Endothelial cell of umbilical vein (primary cell): ENCODE results near the gene PM20D2. TPM values are rescaled to one million over a fixed set of nuclear protein-coding genes. Genes with fewer than 3 reads are reported as not detected.

Experiments used
- BruUV-seq: library from RNA; stranded (reverse); fragments of 400-500 nt; replicated peaks from 2 replicates; lab custom pipeline; 2021; lab: Mats Ljungman, UMichigan
- CTCF ChIA-PET: fragments of 300-600, 350-600 bp; sonication (Branson Sonifier 250); formaldehyde crosslinking; loops from one replicate; lab custom pipeline; 2021; ENCODE audit warnings: antibody characterized with exemption, inconsistent platforms; lab: Charles Lee
- POLR2A ChIA-PET: fragments of 300-600, 350-600 bp; sonication (Branson Sonifier 250); formaldehyde crosslinking; loops from one replicate; lab custom pipeline; 2021; ENCODE audit warnings: antibody characterized with exemption, inconsistent platforms; lab: Charles Lee
- DNase-seq: peaks from one replicate; pipeline ENCODE4 v3.0.0-alpha.2; 2011; ENCODE audit warnings: low read depth, low spot score
- FAIRE-seq: peaks from 2 replicates; lab custom pipeline; 2011; peaks lifted over from hg19 to GRCh38; lab: Jason Lieb, UNC
- H2AFZ ChIP-seq: 2 replicates; pipeline ENCODE4 v1.6.0; 2012; ENCODE audit warnings: low read depth, low read length, control low read depth, inconsistent platforms
- H3K27ac ChIP-seq: 2 replicates; pipeline ENCODE4 v1.5.1; 2011; ENCODE audit warnings: low read depth, mild to moderate bottlenecking, control low read depth, low read length, moderate library complexity; ENCODE audit not compliant: insufficient read depth
- H3K27me3 ChIP-seq, 2 experiments: 2 replicates each; pipeline versions ENCODE4 v1.6.0 to v1.6.1; 2011; ENCODE audit warnings: low read length in 2 of 2, mixed read lengths in 1 of 2; ENCODE audit not compliant: control insufficient read depth in 2 of 2, insufficient read depth in 2 of 2
- H3K36me3 ChIP-seq, 2 experiments: 2 replicates in 1 of 2; 3 replicates in 1 of 2; pipeline ENCODE4 v1.5.1; 2011; ENCODE audit warnings: low read length in 2 of 2, mild to moderate bottlenecking in 1 of 2, moderate library complexity in 1 of 2; ENCODE audit not compliant: control insufficient read depth in 2 of 2, insufficient read depth in 2 of 2; ENCODE audit errors: extremely low read depth in 1 of 2
- H3K4me1 ChIP-seq: 3 replicates; pipeline ENCODE4 v1.5.1; 2011; ENCODE audit warnings: mild to moderate bottlenecking, low read length; ENCODE audit not compliant: control insufficient read depth, insufficient read depth; ENCODE audit errors: extremely low read depth
- H3K4me2 ChIP-seq: 2 replicates; pipeline ENCODE4 v1.6.1; 2011; ENCODE audit warnings: low read length, control low read depth, mixed read lengths; ENCODE audit not compliant: insufficient read depth
- H3K4me3 ChIP-seq, 3 experiments: fragments of 200-600 bp in 1 of 3; sonication (generic), shearing (Covaris generic) in 1 of 3; replicated peaks in 1 of 3; 2 replicates each; pipeline ENCODE4 v1.5.1; 2011 to 2016; ENCODE audit warnings: control low read depth in 3 of 3, low read length in 3 of 3, mild to moderate bottlenecking in 2 of 3, inconsistent platforms in 1 of 3, low read depth in 1 of 3, moderate library complexity in 1 of 3; ENCODE audit not compliant: insufficient read depth in 1 of 3
- H3K79me2 ChIP-seq: 2 replicates; pipeline ENCODE4 v1.6.0; 2012; ENCODE audit warnings: low read length, inconsistent platforms; ENCODE audit not compliant: control insufficient read depth, insufficient read depth
- H3K9ac ChIP-seq: replicated peaks from 2 replicates; pipeline ENCODE3; 2011; ENCODE audit warnings: low read length, control low read depth; ENCODE audit not compliant: insufficient read depth; ENCODE audit errors: extremely low read depth
- H3K9me1 ChIP-seq: replicated peaks from 3 replicates; pipeline ENCODE4 v1.6.0; 2011; ENCODE audit warnings: mild to moderate bottlenecking, low read length; ENCODE audit not compliant: control insufficient read depth, insufficient read depth; ENCODE audit errors: extremely low read depth
- H3K9me3 ChIP-seq: replicated peaks from 2 replicates; pipeline ENCODE4 v1.5.1; 2012; ENCODE audit warnings: low read length, inconsistent platforms; ENCODE audit not compliant: control insufficient read depth, insufficient read depth
- H4K20me1 ChIP-seq: replicated peaks from 2 replicates; pipeline ENCODE3; 2011; ENCODE audit warnings: mild to moderate bottlenecking, low read length; ENCODE audit not compliant: control insufficient read depth, insufficient read depth; ENCODE audit errors: extremely low read depth
- EZH2 ChIP-seq: IDR thresholded peaks from 2 replicates; pipeline ENCODE4 v1.6.1; 2012; ENCODE audit warnings: borderline replicate concordance, low read depth, mild to moderate bottlenecking, moderate library complexity, low read length, inconsistent platforms; ENCODE audit not compliant: severe bottlenecking
- FOS ChIP-seq: IDR thresholded peaks from 2 replicates; pipeline ENCODE4 v1.6.1; 2011; ENCODE audit warnings: mild to moderate bottlenecking, low read length, moderate library complexity, borderline replicate concordance; ENCODE audit not compliant: insufficient read depth
- GATA2 ChIP-seq: IDR thresholded peaks from 2 replicates; pipeline ENCODE4 v1.7.0; 2011; ENCODE audit warnings: low read depth, mild to moderate bottlenecking, moderate library complexity, mixed read lengths, low read length; ENCODE audit not compliant: insufficient read length, insufficient read depth
- JUN ChIP-seq: IDR thresholded peaks from 2 replicates; pipeline ENCODE4 v1.6.1; 2011; ENCODE audit warnings: borderline replicate concordance, low read depth; ENCODE audit not compliant: insufficient read length, insufficient read depth
- MYC ChIP-seq: IDR thresholded peaks from one replicate; pipeline ENCODE4 v1.6.1; 2011; ENCODE audit warnings: mild to moderate bottlenecking, low read depth, low read length
- POLR2A ChIP-seq: IDR thresholded peaks from 2 replicates; pipeline ENCODE4 v1.6.1; 2012; ENCODE audit warnings: low read depth, mild to moderate bottlenecking, control low read depth, low read length
- POLR2AphosphoS5 ChIP-seq: IDR thresholded peaks from 2 replicates; pipeline ENCODE4 v1.6.1; 2012; ENCODE audit warnings: low read depth, mild to moderate bottlenecking, control low read depth, low read length, moderate library complexity; ENCODE audit not compliant: insufficient read depth
- dilution Hi-C: fragments of 300-500 bp; cut with MboI; formaldehyde crosslinking; loops from one replicate; pipeline ENCODE4 v1.15.0; 2019; ENCODE audit warnings: low sequenced_read_pairs; ENCODE audit not compliant: extremely low pct_ligation_motif_present
- intact Hi-C: fragments of 100-400 bp; cut with micrococcal nuclease; formaldehyde crosslinking; loops from one replicate; pipeline ENCODE4 v1.10.0; 2022
- polyA plus RNA-seq, 4 experiments: library from polyadenylated mRNA; depleted of rRNA in 3 of 4; stranded (reverse) in 3 of 4; unstranded in 1 of 4; fragments of >200 nt; gene quantifications; 2 replicates each; pipeline versions ENCODE4 v1.2.1 to v1.2.3, GENCODE V29; 2011 to 2012; ENCODE audit warnings: missing spikeins in 1 of 4
- total RNA-seq: library from RNA; stranded (reverse); gene quantifications from 2 replicates; pipeline ENCODE4 v1.2.3, GENCODE V29; 2021
- TF ChIP-seq, protein P1 (sequence below): IDR thresholded peaks from 2 replicates; pipeline ENCODE4 v1.6.1; 2011; ENCODE audit not compliant: insufficient read depth, insufficient read length
- TF ChIP-seq, protein P2 (sequence below), 2 donors: IDR thresholded peaks; 1 replicate in 1 of 2; 2 replicates in 1 of 2; pipeline ENCODE4 v1.5.1; 2011; ENCODE audit warnings: low read length in 2 of 2, mild to moderate bottlenecking in 2 of 2, moderate library complexity in 2 of 2, control low read depth in 1 of 2, inconsistent platforms in 1 of 2, low read depth in 1 of 2; ENCODE audit not compliant: insufficient read depth in 1 of 2; ENCODE audit errors: extremely low read depth in 1 of 2

Gene PM20D2
- total and polyA plus RNA-seq, 2 donors (not counting 3 experiments of a cell fraction or from before 2014, with no cell fraction given), result 3.0 to 10.9 TPM

DNA sequence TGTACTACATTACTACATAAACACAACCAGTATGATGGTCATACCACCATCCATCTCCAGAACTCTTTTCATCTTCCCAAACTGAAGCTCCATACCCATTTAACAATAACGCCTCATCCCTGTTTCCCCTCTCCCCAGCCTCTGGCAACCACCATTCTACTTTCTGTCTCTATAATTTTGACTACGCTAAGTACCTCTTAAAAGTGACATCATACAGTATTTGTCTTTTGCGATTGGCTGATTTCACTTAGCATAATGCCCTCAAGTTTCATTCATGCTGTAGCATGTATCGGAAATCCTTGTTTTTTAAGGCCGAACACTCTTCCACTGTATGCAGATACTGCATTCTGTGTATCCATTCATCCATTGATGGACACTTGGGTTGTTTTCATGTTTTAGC lies 41.6 kb downstream of the PM20D2 start:
- Histone ChIP-seq H3K9ac (no peak overlapping the region), H2AFZ (no peak overlapping the region), H4K20me1 (no peaks in the 10 kb centered on the region), H3K27me3 (peaks cover 0 to 2% of the 10 kb centered on the region in 2 experiments), H3K4me3 (no peak overlapping the region), H3K9me3 (no peaks in the 10 kb centered on the region), H3K79me2 (no peaks in the 10 kb centered on the region), H3K4me1 (no peaks in the 10 kb centered on the region), H3K27ac (no peak overlapping the region), H3K4me2 (no peak overlapping the region), H3K9me1 (no peaks in the 10 kb centered on the region), H3K36me3 (no peaks in the 10 kb centered on the region)
- BruUV-seq, result no TSS peak
- CTCF ChIA-PET, result no interaction called here
- no peak for TF ChIP-seq JUN
- TF ChIP-seq, protein P1, sequence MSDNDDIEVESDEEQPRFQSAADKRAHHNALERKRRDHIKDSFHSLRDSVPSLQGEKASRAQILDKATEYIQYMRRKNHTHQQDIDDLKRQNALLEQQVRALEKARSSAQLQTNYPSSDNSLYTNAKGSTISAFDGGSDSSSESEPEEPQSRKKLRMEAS, result no peak
- no peak for TF ChIP-seq MYC
- no peak for TF ChIP-seq POLR2AphosphoS5
- TF ChIP-seq EZH2, result no peak
- TF ChIP-seq POLR2A, result no peak
- no peak for TF ChIP-seq GATA2
- TF ChIP-seq, protein P2, sequence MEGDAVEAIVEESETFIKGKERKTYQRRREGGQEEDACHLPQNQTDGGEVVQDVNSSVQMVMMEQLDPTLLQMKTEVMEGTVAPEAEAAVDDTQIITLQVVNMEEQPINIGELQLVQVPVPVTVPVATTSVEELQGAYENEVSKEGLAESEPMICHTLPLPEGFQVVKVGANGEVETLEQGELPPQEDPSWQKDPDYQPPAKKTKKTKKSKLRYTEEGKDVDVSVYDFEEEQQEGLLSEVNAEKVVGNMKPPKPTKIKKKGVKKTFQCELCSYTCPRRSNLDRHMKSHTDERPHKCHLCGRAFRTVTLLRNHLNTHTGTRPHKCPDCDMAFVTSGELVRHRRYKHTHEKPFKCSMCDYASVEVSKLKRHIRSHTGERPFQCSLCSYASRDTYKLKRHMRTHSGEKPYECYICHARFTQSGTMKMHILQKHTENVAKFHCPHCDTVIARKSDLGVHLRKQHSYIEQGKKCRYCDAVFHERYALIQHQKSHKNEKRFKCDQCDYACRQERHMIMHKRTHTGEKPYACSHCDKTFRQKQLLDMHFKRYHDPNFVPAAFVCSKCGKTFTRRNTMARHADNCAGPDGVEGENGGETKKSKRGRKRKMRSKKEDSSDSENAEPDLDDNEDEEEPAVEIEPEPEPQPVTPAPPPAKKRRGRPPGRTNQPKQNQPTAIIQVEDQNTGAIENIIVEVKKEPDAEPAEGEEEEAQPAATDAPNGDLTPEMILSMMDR (IDR thresholded peaks at IDR 0.05; ENCODE audit: extremely low read depth in 1 of 2, insufficient read depth in 1 of 2, low read depth in 1 of 2, low read length in 2 of 2), result no peak
- TF ChIP-seq FOS, result no peak
- no peak for FAIRE-seq
- dilution Hi-C loops, result no loop called here
- POLR2A ChIA-PET, result no interaction called here
- DNase-seq, result no peak
- intact Hi-C loops, result no loop called here
